HG03520 (cell line): ENCODE measurements around the gene PPP1R36.

Source experiments
- ATAC-seq: cut with Tn5 transposase; IDR thresholded peaks from one replicate; pipeline ENCODE4 v1.9.1; 2021; ENCODE audit warnings: mild to moderate bottlenecking, moderate library complexity; ENCODE audit not compliant: unreplicated experiment

Gene PPP1R36

DNA sequence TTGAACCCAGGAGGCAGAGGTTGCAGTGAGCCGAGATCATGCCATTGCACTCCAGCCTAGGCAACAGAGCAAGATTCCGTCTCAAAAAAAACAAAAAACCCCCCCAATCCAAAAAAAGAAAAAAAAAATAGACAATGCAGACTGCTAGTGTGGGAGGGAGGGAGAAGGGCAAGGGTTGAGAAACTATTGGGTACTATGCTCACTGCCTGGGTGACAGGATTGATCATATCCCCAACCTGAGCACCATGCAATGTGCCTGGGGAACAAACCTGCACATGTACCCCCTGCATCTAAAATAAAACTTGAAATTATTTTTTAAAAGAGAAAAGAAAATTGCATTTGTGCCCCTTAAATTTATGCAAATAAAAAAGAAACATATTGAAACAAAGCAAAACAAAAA is 88.9 kb downstream of the PPP1R36 start:
- ATAC-seq, result no peak
